Ishikawa (cell line): Measurements from ENCODE around the gene PNPLA2.

Experiments
- RAD21 ChIP-seq: IDR thresholded peaks from 2 replicates; pipeline ENCODE4 v1.6.1; 2012; ENCODE audit warnings: low read depth
- TAF1 ChIP-seq: IDR thresholded peaks from 2 replicates; pipeline ENCODE4 v1.6.1; 2012; ENCODE audit warnings: low read depth, mild to moderate bottlenecking
- TEAD4 ChIP-seq: IDR thresholded peaks from 2 replicates; pipeline ENCODE4 v1.6.1; 2012

DNA sequence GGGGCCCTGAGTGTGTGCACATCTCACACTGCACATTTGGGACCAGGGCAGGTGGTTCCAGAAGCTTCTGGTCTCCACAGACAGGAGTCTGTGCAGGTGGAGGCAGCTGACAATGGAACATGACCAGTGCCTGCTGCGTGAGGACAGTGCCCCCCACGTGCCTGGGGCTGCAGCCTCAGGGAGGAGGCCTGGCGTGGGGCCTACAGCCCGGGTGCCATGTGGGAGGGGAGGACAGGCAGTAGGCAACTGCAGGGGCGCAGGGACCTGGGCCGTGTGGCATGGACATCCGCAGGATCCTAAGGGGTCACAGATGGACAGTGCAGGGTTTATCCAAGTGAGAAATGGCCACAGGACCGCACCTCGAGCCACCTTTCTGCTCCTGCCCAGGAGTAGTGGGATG is 52.8 kb downstream of the PNPLA2 start:
- no peak for TF ChIP-seq TAF1
- no peak for TF ChIP-seq RAD21
- no peak for TF ChIP-seq TEAD4
